ENCODE data around the gene GRIPAP1.
"Not testable (repeated sequence)": the region's sequence is repeated elsewhere in the genome, so short reads cannot be mapped to it uniquely, and the experiment has no call there.

Gene GRIPAP1

GRCh38 chrX:48997455-48997854, 4.6 kb downstream of the GRIPAP1 start:
- FAIRE-seq: no peak

GRCh38 chrX:48996969-48997368, 5.1 kb downstream of the GRIPAP1 start:
- no peak for FAIRE-seq

GRCh38 chrX:48992341-48992740, 9.7 kb downstream of the GRIPAP1 start:
- no peak for FAIRE-seq

GRCh38 chrX:48989483-48989882, 12.6 kb downstream of the GRIPAP1 start:
- FAIRE-seq: no peak

- no peak for FAIRE-seq
Observed at GRCh38 chrX:48983896-48984295, 18.2 kb downstream of the GRIPAP1 start.

GRCh38 chrX:48983081-48983480, 19.0 kb downstream of the GRIPAP1 start:
- no peak for FAIRE-seq

GRCh38 chrX:48981178-48981577, 20.9 kb downstream of the GRIPAP1 start:
- no peak for FAIRE-seq

- not testable (repeated sequence) for FAIRE-seq
Observed at GRCh38 chrX:48980341-48980740, 21.7 kb downstream of the GRIPAP1 start.

GRCh38 chrX:48978226-48978625, 23.8 kb downstream of the GRIPAP1 start:
- no peak for FAIRE-seq

GRCh38 chrX:48976086-48976485, 26.0 kb downstream of the GRIPAP1 start:
- no peak for FAIRE-seq

- FAIRE-seq: no peak
Observed at GRCh38 chrX:48975541-48975940, 26.5 kb downstream of the GRIPAP1 start.

GRCh38 chrX:48975041-48975440, 27.0 kb downstream of the GRIPAP1 start:
- FAIRE-seq: no peak

- no peak for FAIRE-seq
Observed at GRCh38 chrX:48974574-48974973, 27.5 kb downstream of the GRIPAP1 start.

- no peak for FAIRE-seq
Observed at GRCh38 chrX:48974033-48974432, 28.0 kb downstream of the GRIPAP1 start.

GRCh38 chrX:48972220-48973164, 29.6 kb downstream of the GRIPAP1 start:
- FAIRE-seq: no peak

- FAIRE-seq: no peak
Observed at GRCh38 chrX:48971249-48972219, 30.5 kb downstream of the GRIPAP1 start, which contains the start of gene KCND1. Gene KCND1 (minus strand): TSS chrX:48971844. CDS start chrX:48970271, 1,573 bp downstream.

- no peak for FAIRE-seq
Observed at GRCh38 chrX:48969471-48969870, 32.6 kb downstream of the GRIPAP1 start.

GRCh38 chrX:48968377-48968776, 33.7 kb downstream of the GRIPAP1 start:
- FAIRE-seq: no peak

GRCh38 chrX:48966796-48967579, 35.1 kb downstream of the GRIPAP1 start:
- FAIRE-seq: no peak

- FAIRE-seq: no peak
Observed at GRCh38 chrX:48965959-48966358, 36.1 kb downstream of the GRIPAP1 start.

- FAIRE-seq: no peak
Observed at GRCh38 chrX:48961585-48962091, 40.4 kb downstream of the GRIPAP1 start.

GRCh38 chrX:48960291-48960690, 41.8 kb downstream of the GRIPAP1 start:
- FAIRE-seq: no peak

Data from colon (tissue), 2 donors.